Nasal cavity respiratory epithelium epithelial cell of viscerocranial mucosa (primary cell): ENCODE results near the gene INSL6. TPM values are rescaled to one million over a fixed set of nuclear protein-coding genes. Genes with fewer than 3 reads are reported as not detected.

Source experiments
- total RNA-seq: library from RNA; depleted of rRNA; stranded (reverse); fragments of >200 nt; gene quantifications from 2 replicates; pipeline ENCODE4 v1.2.3, GENCODE V29; 2014

INSL6 gene, protein sequence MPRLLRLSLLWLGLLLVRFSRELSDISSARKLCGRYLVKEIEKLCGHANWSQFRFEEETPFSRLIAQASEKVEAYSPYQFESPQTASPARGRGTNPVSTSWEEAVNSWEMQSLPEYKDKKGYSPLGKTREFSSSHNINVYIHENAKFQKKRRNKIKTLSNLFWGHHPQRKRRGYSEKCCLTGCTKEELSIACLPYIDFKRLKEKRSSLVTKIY
- not detected in 2 replicates for total RNA-seq

GRCh38 chr9:5185220-5185840, at the start of gene INSL6:
Gene INSL6, minus strand, starts transcription at chr9:5185639. Its CDS starts 37 bp downstream, at chr9:5185602.

GRCh38 chr9:5231212-5231611, 45.8 kb upstream of the INSL6 start, which contains the start of gene INSL4:
Gene INSL4, plus strand, starts transcription at chr9:5231419. Its CDS starts 105 bp downstream, at chr9:5231524.

Other genes starting within 250 kb of the INSL6 start
- gene JAK2, start 200.4 kb downstream of the INSL6 start, total RNA-seq, result 12.3 and 13.9 TPM in 2 replicates
- not detected in 2 replicates for gene INSL4, start 45.8 kb upstream of the INSL6 start, total RNA-seq
- 0.14 and 0.34 TPM in 2 replicates for gene RLN2, start 119.1 kb upstream of the INSL6 start, total RNA-seq
- 0.21 and 0.34 TPM in 2 replicates for gene RLN1, start 154.2 kb upstream of the INSL6 start, total RNA-seq